ENCODE results near the gene ELL.
A peak's percentile ranks its signal among the peaks of the same experiment; 100 is the strongest.
"Not testable (repeated sequence)": the region's sequence is repeated elsewhere in the genome, so short reads cannot be mapped to it uniquely, and the experiment has no call there.

Gene ELL

GRCh38 chr19:18418483-18419194, 103.2 kb downstream of the ELL start:
- peak; percentile 51 for DNase-seq

- DNase-seq = no peak
These were observed 103.8 kb downstream of the ELL start for GRCh38 chr19:18418029-18418482.

- DNase-seq = no peak
These were observed 104.4 kb downstream of the ELL start for GRCh38 chr19:18417250-18418028.

- peak; percentile 56 for DNase-seq
These were observed 105.1 kb downstream of the ELL start for GRCh38 chr19:18416778-18417249.

GRCh38 chr19:18415178-18415867, 106.5 kb downstream of the ELL start:
- DNase-seq = peak; percentile 61

- no peak for DNase-seq
These were observed 107.2 kb downstream of the ELL start for GRCh38 chr19:18414504-18415177.

- no peak for DNase-seq
These were observed 109.1 kb downstream of the ELL start for GRCh38 chr19:18412610-18413239.

GRCh38 chr19:18408053-18408476, 113.8 kb downstream of the ELL start:
- peak; percentile 66 for DNase-seq

- DNase-seq = no peak
These were observed 115.1 kb downstream of the ELL start for GRCh38 chr19:18406749-18407148.

GRCh38 chr19:18405754-18406153, 116.1 kb downstream of the ELL start:
- DNase-seq = not testable (repeated sequence)

- DNase-seq = not testable (repeated sequence)
These were observed 119.2 kb downstream of the ELL start for GRCh38 chr19:18402455-18403248.

- DNase-seq = peak; percentile 97
These were observed 120.2 kb downstream of the ELL start for GRCh38 chr19:18401580-18402112.

- DNase-seq = peak; percentile 86
These were observed 122.9 kb downstream of the ELL start for GRCh38 chr19:18399008-18399407.

GRCh38 chr19:18397242-18398202, 124.3 kb downstream of the ELL start, which contains the start of gene LRRC25:
TSS of gene LRRC25 (minus strand) at chr19:18397622. CDS start at chr19:18396963, 659 bp downstream.
- peak; percentile 94 for DNase-seq

GRCh38 chr19:18396471-18397241, 125.2 kb downstream of the ELL start:
- no peak for DNase-seq

- DNase-seq = peak; percentile 91
These were observed 128.0 kb downstream of the ELL start for GRCh38 chr19:18393836-18394235.

GRCh38 chr19:18392926-18393325, 128.9 kb downstream of the ELL start:
- DNase-seq = peak; percentile 59

All from suppressor macrophage treated with lipopolysaccharide for 4 hours (primary cell).